ENCODE measurements around the gene GDPD3. TPM values are rescaled to one million over a fixed set of nuclear protein-coding genes. Genes with fewer than 3 reads are reported as not detected.

The GDPD3 gene
- total and polyA plus RNA-seq, 2 of the 13 experiments (the other 11 are each of a cell fraction or from before 2014, with no cell fraction given), result 18.7 to 20.6 TPM

DNA sequence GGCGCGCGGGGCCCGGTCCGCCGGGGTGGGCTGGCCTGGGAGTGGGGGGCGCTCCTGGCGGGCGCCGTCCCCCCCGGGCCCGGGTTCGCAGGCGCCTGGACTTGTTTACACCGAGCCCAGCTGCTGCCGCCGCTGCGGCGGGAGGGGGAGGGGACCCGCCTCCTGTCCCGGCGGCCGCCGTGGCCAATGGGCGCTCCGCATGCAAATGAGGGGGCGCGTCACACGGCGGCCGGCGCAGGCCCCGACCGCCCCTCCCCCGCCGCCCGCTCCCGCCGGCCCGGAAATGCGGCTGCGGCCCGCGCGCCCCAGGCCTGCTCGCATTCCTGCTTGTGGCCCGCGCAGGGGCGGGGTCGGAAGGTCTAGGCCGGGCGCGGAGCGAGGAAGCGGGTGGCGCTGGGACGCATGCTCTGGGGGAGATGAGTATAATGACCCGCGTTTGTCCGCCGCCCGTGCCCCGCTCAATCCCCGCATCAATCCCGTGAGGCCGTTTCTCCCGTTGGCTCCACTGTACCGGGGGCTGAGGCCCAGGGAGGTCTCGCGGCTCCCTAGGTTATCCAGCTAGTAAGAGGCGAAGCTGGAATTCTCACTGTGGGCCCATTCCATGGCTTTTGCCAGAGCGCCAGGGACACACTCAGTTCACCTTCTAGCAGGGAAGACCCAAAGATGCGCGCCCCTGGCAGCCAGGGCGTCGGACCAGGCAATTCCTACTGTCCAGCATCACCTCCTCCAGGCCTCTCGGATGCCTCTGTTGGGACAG, 17.1 kb downstream of the GDPD3 start, which contains the start of gene YPEL3 (continued):
- peak; percentile 51; the same call in 1 of the 2 replicates for TF ChIP-seq E2F1 (CRISPR knock-in tag; IDR thresholded peaks at IDR 0.05)
- TF ChIP-seq CREB1 (IDR thresholded peaks at IDR 0.05), result 0 out of 2 replicates have a peak, but pooled peaks have one; percentile 8
- no peak for TF ChIP-seq CREB1 (CRISPR knock-in tag; IDR thresholded peaks at IDR 0.05)
- TF ChIP-seq ELF1 (CRISPR knock-in tag; IDR thresholded peaks at IDR 0.05), result peak; percentile 82
- peak; percentile 29 to 39; a peak in 1 of 4 replicates for TF ChIP-seq EP300 (IDR thresholded peaks at IDR 0.05; ENCODE audit: low read depth in 2 of 2, low read length in 2 of 2)
- TF ChIP-seq EP300 (CRISPR knock-in tag; IDR thresholded peaks at IDR 0.05; ENCODE audit: borderline replicate concordance), result peak; percentile 76; the same call in 1 of the 2 replicates
- 0 out of 2 replicates have a peak, but pooled peaks have one; percentile 18 for TF ChIP-seq FOXK2 (IDR thresholded peaks at IDR 0.05)
- no peak for TF ChIP-seq EZH2 (conservative IDR thresholded peaks at IDR 0.05; ENCODE audit: low read depth, low read length)
- peak; percentile 36; the same call in 1 of the 2 replicates for TF ChIP-seq ZFP91 (CRISPR knock-in tag; IDR thresholded peaks at IDR 0.05; ENCODE audit: borderline replicate concordance)
- 0 out of 2 replicates have a peak, but pooled peaks have one; percentile 36 for TF ChIP-seq ATAD3A (CRISPR knock-in tag; IDR thresholded peaks at IDR 0.05)
- TF ChIP-seq CC2D1A (CRISPR knock-in tag; IDR thresholded peaks at IDR 0.05), result 0 out of 2 replicates have a peak, but pooled peaks have one; percentile 30
- TF ChIP-seq ZNF329 (CRISPR knock-in tag; IDR thresholded peaks at IDR 0.05; ENCODE audit: low read depth), result 0 out of 2 replicates have a peak, but pooled peaks have one; percentile 35
- peak; percentile 41; the same call in 1 of the 2 replicates for TF ChIP-seq SOX5 (CRISPR knock-in tag; IDR thresholded peaks at IDR 0.05; ENCODE audit: borderline replicate concordance)
- no peak for TF ChIP-seq ZNF569 (CRISPR knock-in tag; IDR thresholded peaks at IDR 0.05; ENCODE audit: borderline replicate concordance)
- no peak for TF ChIP-seq SMC3 (IDR thresholded peaks at IDR 0.05; ENCODE audit: low read length)
- TF ChIP-seq TBL1XR1 (IDR thresholded peaks at IDR 0.05; ENCODE audit: borderline replicate concordance, low read length, partially characterized antibody), result no peak
- TF ChIP-seq HNF1A (IDR thresholded peaks at IDR 0.05; ENCODE audit: low read depth), result no peak
- TF ChIP-seq HNF1A (CRISPR knock-in tag; IDR thresholded peaks at IDR 0.05; ENCODE audit: borderline replicate concordance), result no peak
- TF ChIP-seq ESRRA (CRISPR knock-in tag; IDR thresholded peaks at IDR 0.05; ENCODE audit: low read depth), result peak; percentile 55; the same call in 1 of the 2 replicates
- TF ChIP-seq ZBTB7B (CRISPR knock-in tag; IDR thresholded peaks at IDR 0.05), result no peak
- TF ChIP-seq SOX13 (IDR thresholded peaks at IDR 0.05), result no peak
- peak in 1 of 2 experiments; percentile 67; a peak in 2 of 4 replicates for TF ChIP-seq SOX13 (CRISPR knock-in tag; conservative IDR thresholded peaks at IDR 0.05 in 1 of 2, IDR thresholded peaks at IDR 0.05 in 1 of 2)

All from HepG2 (cell line).